ENCODE measurements around the gene MOXD1. TPM values are rescaled to one million over a fixed set of nuclear protein-coding genes. Genes with fewer than 3 reads are reported as not detected.
"Not testable (repeated sequence)": the region's sequence is repeated elsewhere in the genome, so short reads cannot be mapped to it uniquely, and the experiment has no call there.

The MOXD1 gene
- total RNA-seq, 1 donor from 2014 or later, result 3.1 TPM

GRCh38 chr6:132300323-132300949 lies 100.8 kb downstream of the MOXD1 start:
- DNase-seq (ENCODE audit: missing footprints) (no peak), ATAC-seq (no peak)
- intact Hi-C loops (cut with DNase I), result loop anchor here (2.0 kb wide), 1 partner anchor 184 kb away; no protein-coding TSS in a partner anchor

- DNase-seq (ENCODE audit: missing footprints) (no peak), ATAC-seq (no peak)
- intact Hi-C loops (cut with DNase I), result no loop called here
Observed at GRCh38 chr6:132298344-132298949, 102.8 kb downstream of the MOXD1 start.

- intact Hi-C loops (cut with DNase I), result no loop called here
- ATAC-seq (no peak), DNase-seq (ENCODE audit: missing footprints) (no peak)
Observed at GRCh38 chr6:132289756-132290155, 111.5 kb downstream of the MOXD1 start.

- ATAC-seq (no peak), DNase-seq (ENCODE audit: missing footprints) (no peak)
- intact Hi-C loops (cut with DNase I), result no loop called here
Observed at GRCh38 chr6:132287101-132287500, 114.2 kb downstream of the MOXD1 start.

- ATAC-seq (no peak), DNase-seq (ENCODE audit: missing footprints) (no peak)
- intact Hi-C loops (cut with DNase I), result no loop called here
Observed at GRCh38 chr6:132286298-132287019, 114.8 kb downstream of the MOXD1 start.

- intact Hi-C loops (cut with DNase I), result no loop called here
- DNase-seq (ENCODE audit: missing footprints) (no peak), ATAC-seq (no peak)
Observed at GRCh38 chr6:132285004-132285780, 116.1 kb downstream of the MOXD1 start.

- intact Hi-C loops (cut with DNase I), result loop anchor here (5.0 kb wide), 1 partner anchor 200 kb away; no protein-coding TSS in a partner anchor
- ATAC-seq (no peak), DNase-seq (ENCODE audit: missing footprints) (no peak)
Observed at GRCh38 chr6:132282696-132283095, 118.6 kb downstream of the MOXD1 start.

- DNase-seq (ENCODE audit: missing footprints) (no peak), ATAC-seq (no peak)
- intact Hi-C loops (cut with DNase I), result loop anchor here (5.0 kb wide), 1 partner anchor 202 kb away; no protein-coding TSS in a partner anchor
Observed at GRCh38 chr6:132280436-132280835, 120.8 kb downstream of the MOXD1 start.

GRCh38 chr6:132279592-132280139 lies 121.6 kb downstream of the MOXD1 start:
- intact Hi-C loops (cut with DNase I), result loop anchor here (5.0 kb wide), 1 partner anchor 203 kb away; no protein-coding TSS in a partner anchor
- ATAC-seq (peak; percentile 80), DNase-seq (ENCODE audit: missing footprints) (peak; percentile 85)

GRCh38 chr6:132275066-132275970 lies 126.0 kb downstream of the MOXD1 start:
- DNase-seq (ENCODE audit: missing footprints) (no peak), ATAC-seq (no peak)
- intact Hi-C loops (cut with DNase I), result no loop called here

- no peak for ATAC-seq
- intact Hi-C loops (cut with DNase I), result no loop called here
- no peak for DNase-seq (ENCODE audit: missing footprints)
Observed at GRCh38 chr6:132272776-132273175, 128.5 kb downstream of the MOXD1 start.

- intact Hi-C loops (cut with DNase I), result no loop called here
- DNase-seq (ENCODE audit: missing footprints) (no peak), ATAC-seq (peak; percentile 31)
Observed at GRCh38 chr6:132270726-132271402, 130.4 kb downstream of the MOXD1 start.

- DNase-seq (ENCODE audit: missing footprints); intact Hi-C loops (cut with DNase I); ATAC-seq: not testable (repeated sequence)
Observed at GRCh38 chr6:132268666-132269065, 132.6 kb downstream of the MOXD1 start.

GRCh38 chr6:132268209-132268608 lies 133.1 kb downstream of the MOXD1 start:
- no peak for ATAC-seq
- DNase-seq (ENCODE audit: missing footprints), result no peak
- intact Hi-C loops (cut with DNase I), result no loop called here

- ATAC-seq (no peak), DNase-seq (ENCODE audit: missing footprints) (no peak)
- intact Hi-C loops (cut with DNase I), result no loop called here
Observed at GRCh38 chr6:132265451-132266097, 135.7 kb downstream of the MOXD1 start.

- DNase-seq (ENCODE audit: missing footprints) (no peak), ATAC-seq (no peak)
- intact Hi-C loops (cut with DNase I), result no loop called here
Observed at GRCh38 chr6:132264021-132264500, 137.2 kb downstream of the MOXD1 start.

- DNase-seq (ENCODE audit: missing footprints), result no peak
Observed at GRCh38 chr6:132261354-132261753, 139.9 kb downstream of the MOXD1 start.

More at GRCh38 chr6:132261354-132261753, 139.9 kb downstream of the MOXD1 start:
- ATAC-seq, result no peak
- intact Hi-C loops (cut with DNase I), result no loop called here
